GM12878 (cell line): ENCODE measurements around the gene EIF2S1. TPM values are rescaled to one million over a fixed set of nuclear protein-coding genes. Genes with fewer than 3 reads are reported as not detected.

Experiments
- ATAC-seq: fragments of 200-7000 bp; cut with Tn5 transposase; 3 replicates; pipeline ENCODE4 v1.9.1; 2020; ENCODE audit warnings: mild to moderate bottlenecking, moderate library complexity
- BruUV-seq: library from RNA; stranded (reverse); fragments of 400-500 nt; replicated peaks from 2 replicates; lab custom pipeline; 2021; lab: Mats Ljungman, UMichigan
- CTCF ChIA-PET: fragments of 300-600 bp; sonication (Branson Sonifier 250); formaldehyde crosslinking; extraction: SDS; loops from one replicate; lab custom pipeline; 2021; ENCODE audit warnings: inconsistent platforms; lab: Yijun Ruan, JAX
- POLR2A ChIA-PET: fragments of 350-600 bp; formaldehyde crosslinking; extraction: SDS; loops from one replicate; lab custom pipeline; 2021; ENCODE audit warnings: inconsistent platforms; lab: Charles Lee
- RAD21 ChIA-PET: fragments of 300-600 bp; sonication (Branson Sonifier 250); formaldehyde crosslinking; loops from one replicate; lab custom pipeline; 2023; ENCODE audit warnings: antibody characterized with exemption; ENCODE audit not compliant: unreplicated experiment; lab: Charles Lee
- SMC1A ChIA-PET: fragments of 300-600 bp; sonication (Branson Sonifier 250); formaldehyde crosslinking; loops from one replicate; lab custom pipeline; 2023; ENCODE audit not compliant: unreplicated experiment, uncharacterized antibody; lab: Charles Lee
- DNase-seq: peaks from one replicate; pipeline ENCODE4 v3.0.0-alpha.2; 2011; ENCODE audit warnings: low read depth, low spot score
- FAIRE-seq: peaks from 3 replicates; lab custom pipeline; 2011; peaks lifted over from hg19 to GRCh38; lab: Jason Lieb, UNC
- H2AFZ ChIP-seq: 2 replicates; pipeline ENCODE4 v1.6.0; 2011; ENCODE audit warnings: low read depth, low read length, control low read depth; ENCODE audit not compliant: control insufficient read depth
- H3K27ac ChIP-seq: 2 replicates; pipeline ENCODE4 v1.5.1; 2011; ENCODE audit warnings: control low read depth; ENCODE audit not compliant: control insufficient read depth, insufficient read depth
- H3K27me3 ChIP-seq, 2 experiments: replicated peaks in 1 of 2; 2 replicates each; pipeline versions ENCODE4 v1.6.0 to v1.6.1; 2011; ENCODE audit warnings: low read length in 1 of 2; ENCODE audit not compliant: control insufficient read depth in 2 of 2, insufficient read depth in 2 of 2
- H3K36me3 ChIP-seq, 2 experiments: 2 replicates each; pipeline ENCODE4 v1.5.1; 2011; ENCODE audit warnings: low read length in 1 of 2; ENCODE audit not compliant: control insufficient read depth in 2 of 2, insufficient read depth in 2 of 2
- H3K4me1 ChIP-seq: 2 replicates; pipeline ENCODE4 v1.6.1; 2011; ENCODE audit warnings: mild to moderate bottlenecking, low read length, moderate library complexity, mixed read lengths; ENCODE audit not compliant: control insufficient read depth, insufficient read depth
- H3K4me2 ChIP-seq: 2 replicates; pipeline ENCODE4 v1.6.0; 2011; ENCODE audit warnings: control low read depth; ENCODE audit not compliant: control insufficient read depth, insufficient read depth
- H3K4me3 ChIP-seq: fragments of 200-600 bp; sonication (generic); 2 replicates; pipeline ENCODE4 v1.5.1; 2016
- H3K79me2 ChIP-seq: 2 replicates; pipeline ENCODE4 v1.6.0; 2011; ENCODE audit warnings: low read length; ENCODE audit not compliant: control insufficient read depth, insufficient read depth
- H3K9ac ChIP-seq: 2 replicates; pipeline ENCODE4 v1.8.0; 2011; ENCODE audit warnings: low read length, control low read depth, mixed read lengths; ENCODE audit not compliant: control insufficient read depth, insufficient read depth
- H3K9me3 ChIP-seq: replicated peaks from 3 replicates; pipeline ENCODE4 v1.5.1; 2011; ENCODE audit warnings: mild to moderate bottlenecking, low read length; ENCODE audit not compliant: control insufficient read depth, insufficient read depth
- H4K20me1 ChIP-seq: 2 replicates; pipeline ENCODE4 v1.6.0; 2011; ENCODE audit not compliant: control insufficient read depth, insufficient read depth
- ASH2L ChIP-seq: fragments of 300-600, 200-600 bp; sonication (generic); IDR thresholded peaks from 2 replicates; pipeline ENCODE4 v1.6.1; 2017; ENCODE audit warnings: low read depth, mild to moderate bottlenecking, borderline replicate concordance
- BACH1 ChIP-seq: fragments of 450-650 bp; IDR thresholded peaks from 2 replicates; pipeline ENCODE4 v1.6.1; 2017; ENCODE audit warnings: mild to moderate bottlenecking, borderline replicate concordance
- BMI1 ChIP-seq: fragments of 450-650 bp; IDR thresholded peaks from 2 replicates; pipeline ENCODE4 v1.6.1; 2016; ENCODE audit warnings: mild to moderate bottlenecking, moderate library complexity, borderline replicate concordance
- DPF2 ChIP-seq: fragments of 450-650 bp; IDR thresholded peaks from 2 replicates; pipeline ENCODE4 v1.6.1; 2017; ENCODE audit warnings: mild to moderate bottlenecking
- FOS ChIP-seq: IDR thresholded peaks from 3 replicates; pipeline ENCODE4 v1.6.1; 2011; ENCODE audit warnings: borderline replicate concordance; ENCODE audit not compliant: insufficient read length; ENCODE audit errors: extremely low read depth
- HCFC1 ChIP-seq: fragments of 150-350 bp; IDR thresholded peaks from 2 replicates; pipeline ENCODE4 v1.6.1; 2014; ENCODE audit warnings: low read length
- IKZF2 ChIP-seq, 2 experiments: fragments of 450-650 bp; IDR thresholded peaks; 2 replicates each; pipeline ENCODE4 v1.6.1; 2017; ENCODE audit warnings: mild to moderate bottlenecking in 2 of 2, moderate library complexity in 2 of 2
- POLR2AphosphoS5 ChIP-seq: IDR thresholded peaks from 2 replicates; pipeline ENCODE4 v1.6.1; 2011; ENCODE audit warnings: mild to moderate bottlenecking, low read length, inconsistent platforms
- RAD21 ChIP-seq: IDR thresholded peaks from 2 replicates; pipeline ENCODE4 v1.6.1; 2011; ENCODE audit warnings: mild to moderate bottlenecking, low read depth, low read length, moderate library complexity; ENCODE audit not compliant: insufficient read depth
- SIN3A ChIP-seq: IDR thresholded peaks from 2 replicates; pipeline ENCODE4 v1.6.1; 2012; ENCODE audit warnings: low read depth, low read length, improper control_type of control experiment
- SMC3 ChIP-seq: IDR thresholded peaks from 2 replicates; pipeline ENCODE4 v1.6.1; 2011; ENCODE audit warnings: low read length, improper control_type of control experiment, borderline replicate concordance
- SP1 ChIP-seq: IDR thresholded peaks from one replicate; pipeline ENCODE4 v1.6.1; 2011; ENCODE audit warnings: low read depth, low read length
- SREBF2 ChIP-seq: IDR thresholded peaks from 2 replicates; pipeline ENCODE4 v1.6.1; 2012; ENCODE audit warnings: mild to moderate bottlenecking, low read length
- STAT1 ChIP-seq: fragments of 450-650 bp; conservative IDR thresholded peaks from 2 replicates; pipeline ENCODE4 v1.6.1; 2014; ENCODE audit warnings: antibody characterized with exemption, mild to moderate bottlenecking
- YBX1 ChIP-seq: fragments of 450-650 bp; IDR thresholded peaks from 2 replicates; pipeline ENCODE4 v1.6.1; 2016; ENCODE audit warnings: antibody characterized with exemption
- YY1 ChIP-seq: IDR thresholded peaks from 2 replicates; pipeline ENCODE4 v1.6.1; 2011; ENCODE audit warnings: low read depth, mild to moderate bottlenecking, low read length
- ZBED1 ChIP-seq: IDR thresholded peaks from 2 replicates; pipeline ENCODE4 v1.6.1; 2016; ENCODE audit warnings: borderline replicate concordance
- ZBTB33 ChIP-seq: fragments of 450-650 bp; IDR thresholded peaks from 2 replicates; pipeline ENCODE4 v1.6.1; 2017; ENCODE audit warnings: mild to moderate bottlenecking
- WGBS: methylation state at CpG from one replicate; pipeline ENCODE4 v1.1.6; 2016; ENCODE audit warnings: low lambda C conversion rate; ENCODE audit not compliant: insufficient replicate concordance, insufficient coverage; ENCODE audit errors: missing lambda C conversion rate; 5-methylcytosine and 5-hydroxymethylcytosine counted together
- in situ Hi-C: fragments of 300-500 bp; cut with MboI; formaldehyde crosslinking; loops from 9 replicates; pipeline ENCODE4 v1.14.3; 2018; ENCODE audit warnings: mixed read lengths
- intact Hi-C: fragments of 100-400 bp; cut with micrococcal nuclease; formaldehyde crosslinking; loops from one replicate; pipeline ENCODE4 v1.14.2; 2022; ENCODE audit not compliant: unreplicated experiment
- polyA plus RNA-seq, 11 experiments: library from polyadenylated mRNA; depleted of rRNA in 4 of 11; unstranded in 6 of 11; stranded (reverse) in 5 of 11; fragments of >200 nt; fragmentation: Nextera tagmentation in 4 of 11; fragmentation: Illumina TruSeq in 1 of 11; extraction: Ambion mirVana in 4 of 11; extraction: Trizol in 1 of 11; gene quantifications; 1 replicate in 1 of 11; 2 replicates in 10 of 11; pipeline versions ENCODE4 v1.2.1 to v1.2.3, GENCODE V29; 2011 to 2016; ENCODE audit warnings: inconsistent platforms in 2 of 11, missing spikeins in 2 of 11, low read depth in 1 of 11
- total RNA-seq, 4 experiments: library from RNA; depleted of rRNA in 3 of 4; stranded (reverse); fragments of >200 nt in 3 of 4; fragmentation: Illumina TruSeq in 1 of 4; extraction: Trizol in 1 of 4; gene quantifications; 2 replicates each; pipeline versions ENCODE4 v1.2.1 to v1.2.3, GENCODE V29; 2013 to 2021
- TF ChIP-seq, protein P1 (sequence below): fragments of 150-350 bp; IDR thresholded peaks from 2 replicates; pipeline ENCODE4 v1.6.1; 2014; ENCODE audit warnings: mild to moderate bottlenecking, low read depth, low read length

Gene EIF2S1
- total and polyA plus RNA-seq, 10 of the 15 experiments (the other 5 are each of a cell fraction or from before 2014, with no cell fraction given), result 155 to 563 (median 262) TPM

DNA sequence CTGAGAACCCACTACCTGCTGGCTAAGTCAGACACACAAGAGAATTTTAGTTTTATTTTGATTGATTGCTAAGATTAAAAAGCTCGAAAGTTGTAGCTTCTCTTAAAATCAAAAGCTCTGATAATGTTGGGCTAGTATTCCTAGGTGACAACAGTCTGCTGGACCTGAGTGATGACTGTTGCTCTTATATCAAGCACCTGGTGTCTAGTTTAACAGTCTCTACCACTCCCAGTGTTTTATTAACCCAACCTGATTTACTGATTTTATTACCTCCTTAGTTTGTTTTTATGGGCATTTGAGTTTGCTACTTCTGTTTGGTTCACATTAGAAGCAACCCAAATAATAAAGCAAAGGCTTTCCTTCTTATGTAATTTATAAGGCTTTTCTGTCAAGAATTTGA is 42.3 kb upstream of the EIF2S1 start:
- H3K36me3 ChIP-seq, result peaks cover 1 to 11% of the 10 kb centered on the region in 2 experiments; a peak in 3 of 4 replicates
- no peak overlapping the region for H3K9ac ChIP-seq
- CTCF ChIA-PET, result interaction anchor here (1.4 kb wide), 1 partner anchor 10 kb away, joined by 3 read pairs; no protein-coding TSS in a partner anchor

GRCh38 chr14:67319142-67319541 is 41.0 kb upstream of the EIF2S1 start:
- FAIRE-seq, result no peak
- Histone ChIP-seq H3K4me1 (no peaks in the 10 kb centered on the region), H3K27me3 (no peaks in the 10 kb centered on the region), H3K9ac (no peak overlapping the region), H4K20me1 (no peaks in the 10 kb centered on the region), H3K4me2 (no peak overlapping the region), H3K9me3 (no peaks in the 10 kb centered on the region), H3K4me3 (no peak overlapping the region), H3K79me2 (no peaks in the 10 kb centered on the region), H3K36me3 (peaks cover 1 to 8% of the 10 kb centered on the region in 2 experiments; a peak in 3 of 4 replicates), H3K27ac (no peak overlapping the region), H2AFZ (no peak overlapping the region)
- no peak for ATAC-seq
- CTCF ChIA-PET, result interaction anchor here (1.3 to 1.4 kb wide), 2 partner anchors 9 to 153 kb away, joined by 3 read pairs; no protein-coding TSS in a partner anchor
- no TSS peak for BruUV-seq
- in situ Hi-C loops, result no loop called here
- no peak for DNase-seq
- intact Hi-C loops, result no loop called here
- SMC1A ChIA-PET, result no interaction called here
- RAD21 ChIA-PET, result interaction anchor here (0.6 kb wide), 1 partner anchor 123 kb away, joined by 3 read pairs; no protein-coding TSS in a partner anchor
- POLR2A ChIA-PET, result interaction anchor here (0.6 kb wide), 1 partner anchor 168 kb away, joined by 3 read pairs; no protein-coding TSS in a partner anchor
- TF ChIP-seq SMC3, result no peak
- TF ChIP-seq HCFC1, result no peak
- no peak for TF ChIP-seq FOS
- no peak for TF ChIP-seq POLR2AphosphoS5
- no peak for TF ChIP-seq YY1
- TF ChIP-seq, protein P1, sequence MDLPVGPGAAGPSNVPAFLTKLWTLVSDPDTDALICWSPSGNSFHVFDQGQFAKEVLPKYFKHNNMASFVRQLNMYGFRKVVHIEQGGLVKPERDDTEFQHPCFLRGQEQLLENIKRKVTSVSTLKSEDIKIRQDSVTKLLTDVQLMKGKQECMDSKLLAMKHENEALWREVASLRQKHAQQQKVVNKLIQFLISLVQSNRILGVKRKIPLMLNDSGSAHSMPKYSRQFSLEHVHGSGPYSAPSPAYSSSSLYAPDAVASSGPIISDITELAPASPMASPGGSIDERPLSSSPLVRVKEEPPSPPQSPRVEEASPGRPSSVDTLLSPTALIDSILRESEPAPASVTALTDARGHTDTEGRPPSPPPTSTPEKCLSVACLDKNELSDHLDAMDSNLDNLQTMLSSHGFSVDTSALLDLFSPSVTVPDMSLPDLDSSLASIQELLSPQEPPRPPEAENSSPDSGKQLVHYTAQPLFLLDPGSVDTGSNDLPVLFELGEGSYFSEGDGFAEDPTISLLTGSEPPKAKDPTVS, result no peak
- TF ChIP-seq BMI1, result no peak
- TF ChIP-seq BACH1, result no peak
- TF ChIP-seq YBX1, result no peak
- TF ChIP-seq ASH2L, result no peak
- no peak for TF ChIP-seq STAT1
- no peak for TF ChIP-seq ZBTB33
- no peak for TF ChIP-seq SP1
- no peak for TF ChIP-seq SIN3A

More for the DNA sequence above, 42.3 kb upstream of the EIF2S1 start:
- DNase-seq, result no peak
- H3K27me3 ChIP-seq, result no peaks in the 10 kb centered on the region
- H3K79me2 ChIP-seq, result no peaks in the 10 kb centered on the region
- POLR2A ChIA-PET, result interaction anchor here (0.6 kb wide), 1 partner anchor 959 kb away, joined by 3 read pairs; no protein-coding TSS in a partner anchor
- no peaks in the 10 kb centered on the region for H4K20me1 ChIP-seq
- RAD21 ChIA-PET, result no interaction called here
- no peak for TF ChIP-seq IKZF2 (IDR thresholded peaks at IDR 0.05)
- TF ChIP-seq RAD21, result no peak
- TF ChIP-seq ZBED1, result no peak
- TF ChIP-seq DPF2, result no peak
- TF ChIP-seq SREBF2, result no peak
- no peak for FAIRE-seq
- H3K4me3 ChIP-seq, result no peak overlapping the region
- intact Hi-C loops, result no loop called here
- H3K27ac ChIP-seq, result no peak overlapping the region
- H2AFZ ChIP-seq, result no peak overlapping the region
- 100% methylated on average over 1 of the region's 1 CpG for WGBS
- BruUV-seq, result no TSS peak
- H3K4me1 ChIP-seq, result no peaks in the 10 kb centered on the region
- no peak overlapping the region for H3K4me2 ChIP-seq
- in situ Hi-C loops, result no loop called here
- ATAC-seq, result no peak
- no peaks in the 10 kb centered on the region for H3K9me3 ChIP-seq
- SMC1A ChIA-PET, result interaction anchor here (1.4 kb wide), 1 partner anchor 32 kb away, joined by 4 read pairs; no protein-coding TSS in a partner anchor
